Skeletal muscle tissue (tissue), 4 donors: Measurements from ENCODE around the gene FKBP2. TPM values are rescaled to one million over a fixed set of nuclear protein-coding genes. Genes with fewer than 3 reads are reported as not detected.

Experiments
- H3K27ac ChIP-seq: one replicate; pipeline ENCODE4 v1.7.0; 2013; ENCODE audit warnings: mild to moderate bottlenecking, low read depth, low read length, inconsistent platforms
- H3K27me3 ChIP-seq, 3 donors: one replicate each; pipeline ENCODE4 v1.7.0; 2013; ENCODE audit warnings: low read length in 3 of 3; ENCODE audit not compliant: control insufficient read depth in 3 of 3, insufficient read depth in 3 of 3
- H3K36me3 ChIP-seq, 3 donors: one replicate each; pipeline ENCODE4 v1.7.0; 2013; ENCODE audit warnings: low read length in 3 of 3; ENCODE audit not compliant: control insufficient read depth in 3 of 3, insufficient read depth in 3 of 3
- H3K4me1 ChIP-seq, 3 donors: one replicate each; pipeline ENCODE4 v1.7.0; 2013; ENCODE audit warnings: low read length in 3 of 3, mild to moderate bottlenecking in 3 of 3; ENCODE audit not compliant: control insufficient read depth in 3 of 3, insufficient read depth in 3 of 3
- H3K4me3 ChIP-seq, 3 donors: one replicate each; pipeline ENCODE4 v1.7.0; 2013; ENCODE audit warnings: low read length in 3 of 3
- H3K9ac ChIP-seq, 3 donors: one replicate each; pipeline ENCODE4 v1.7.0; 2013; ENCODE audit warnings: low read length in 3 of 3, mild to moderate bottlenecking in 3 of 3, moderate library complexity in 2 of 3, low read depth in 1 of 3
- H3K9me3 ChIP-seq, 3 donors: one replicate each; pipeline ENCODE4 v1.7.0; 2013; ENCODE audit warnings: low read length in 3 of 3; ENCODE audit not compliant: control insufficient read depth in 3 of 3
- total RNA-seq: library from RNA; depleted of rRNA; stranded (reverse); fragments of >200 nt; gene quantifications from one replicate; pipeline ENCODE4 v1.2.3, GENCODE V29; 2014
- donor health status: Osteomylitis.

FKBP2 gene
- total RNA-seq, 1 donor from 2014 or later: 26.1 TPM

GRCh38 chr11:64232182-64232966 lies 8.5 kb upstream of the FKBP2 start:
- Histone ChIP-seq H3K4me3 (no peak overlapping the region), H3K9ac (no peak overlapping the region), H3K4me1 (peaks cover 32 to 40% (median 38%) of the 10 kb centered on the region in 3 donors), H3K9me3 (no peaks in the 10 kb centered on the region), H3K27me3 (no peaks in the 10 kb centered on the region), H3K27ac (no peak overlapping the region), H3K36me3 (peaks cover 4 to 5% (median 4%) of the 10 kb centered on the region in 3 donors)

GRCh38 chr11:64232967-64233315 lies 8.0 kb upstream of the FKBP2 start:
- Histone ChIP-seq H3K9me3 (no peaks in the 10 kb centered on the region), H3K27ac (no peak overlapping the region), H3K9ac (no peak overlapping the region), H3K4me3 (no peak overlapping the region), H3K36me3 (peaks cover 5 to 11% (median 10%) of the 10 kb centered on the region in 3 donors), H3K27me3 (no peaks in the 10 kb centered on the region), H3K4me1 (peaks cover 29 to 37% (median 35%) of the 10 kb centered on the region in 3 donors)

- Histone ChIP-seq H3K4me1 (peaks cover 28 to 35% (median 34%) of the 10 kb centered on the region in 3 donors), H3K27ac (peak within 1 kb of the TSS; percentile 74), H3K27me3 (no peaks in the 10 kb centered on the region), H3K9me3 (no peaks in the 10 kb centered on the region), H3K4me3 (peak within 1 kb of the TSS; percentile 70 to 82 (median 79)), H3K9ac (peak within 1 kb of the TSS; percentile 70 to 89 (median 71)), H3K36me3 (peaks cover 16 to 21% (median 20%) of the 10 kb centered on the region in 3 donors)
These were observed 6.8 kb upstream of the FKBP2 start, which contains the start of gene VEGFB for GRCh38 chr11:64233913-64234586. Gene VEGFB (plus strand): TSS chr11:64234584. CDS start chr11:64234834, 250 bp downstream.

- peaks cover 23 to 30% (median 30%) of the 10 kb centered on the region in 3 donors for H3K4me1 ChIP-seq
- peak overlapping the region; percentile 65 for H3K27ac ChIP-seq
- H3K4me3 ChIP-seq: peak overlapping the region; percentile 70 to 82 (median 79)
- peaks cover 16 to 23% (median 20%) of the 10 kb centered on the region in 3 donors for H3K36me3 ChIP-seq
- H3K9ac ChIP-seq: peak overlapping the region; percentile 70 to 89 (median 71)
- no peaks in the 10 kb centered on the region for H3K9me3 ChIP-seq
- no peaks in the 10 kb centered on the region for H3K27me3 ChIP-seq
These were observed 6.1 kb upstream of the FKBP2 start for GRCh38 chr11:64234647-64235379.

- Histone ChIP-seq H3K9me3 (no peaks in the 10 kb centered on the region), H3K36me3 (peaks cover 16 to 24% (median 20%) of the 10 kb centered on the region in 3 donors), H3K4me3 (peak overlapping the region; percentile 70 to 82 (median 79)), H3K27ac (peak overlapping the region; percentile 65), H3K4me1 (peaks cover 28 to 36% (median 33%) of the 10 kb centered on the region in 3 donors), H3K9ac (peak overlapping the region; percentile 70 to 89 (median 71)), H3K27me3 (no peaks in the 10 kb centered on the region)
These were observed 5.3 kb upstream of the FKBP2 start for GRCh38 chr11:64235437-64236161.

GRCh38 chr11:64237484-64237951 lies 3.4 kb upstream of the FKBP2 start:
- Histone ChIP-seq H3K36me3 (peaks cover 16 to 24% (median 20%) of the 10 kb centered on the region in 3 donors), H3K27ac (no peak overlapping the region), H3K9ac (no peak overlapping the region), H3K27me3 (no peaks in the 10 kb centered on the region), H3K9me3 (no peaks in the 10 kb centered on the region), H3K4me3 (no peak overlapping the region), H3K4me1 (peaks cover 28 to 41% (median 33%) of the 10 kb centered on the region in 3 donors)

GRCh38 chr11:64238076-64238475 lies 2.8 kb upstream of the FKBP2 start:
- Histone ChIP-seq H3K36me3 (peaks cover 16 to 24% (median 21%) of the 10 kb centered on the region in 3 donors), H3K9me3 (no peaks in the 10 kb centered on the region), H3K4me1 (peaks cover 34 to 43% (median 39%) of the 10 kb centered on the region in 3 donors), H3K9ac (no peak overlapping the region), H3K4me3 (no peak overlapping the region), H3K27ac (no peak overlapping the region), H3K27me3 (no peaks in the 10 kb centered on the region)

- no peaks in the 10 kb centered on the region for H3K9me3 ChIP-seq
- no peak overlapping the region for H3K9ac ChIP-seq
- no peak overlapping the region for H3K4me3 ChIP-seq
- H3K27me3 ChIP-seq: no peaks in the 10 kb centered on the region
- H3K4me1 ChIP-seq: peaks cover 35 to 45% (median 42%) of the 10 kb centered on the region in 3 donors
- H3K36me3 ChIP-seq: peaks cover 20 to 31% (median 28%) of the 10 kb centered on the region in 3 donors
- H3K27ac ChIP-seq: no peak overlapping the region
These were observed 1.9 kb upstream of the FKBP2 start for GRCh38 chr11:64238999-64239398.
